ENCODE measurements around the gene MC1R. TPM values are rescaled to one million over a fixed set of nuclear protein-coding genes. Genes with fewer than 3 reads are reported as not detected.

The MC1R gene
- total RNA-seq, 1 experiment from 2014 or later = 3.8 TPM

GRCh38 chr16:89957216-89957785 is 38.6 kb downstream of the MC1R start:
- ChIA-PET POLR2A (no interaction called here), CTCF (interaction anchor here (1.0 to 1.1 kb wide), 2 partner anchors 39 to 251 kb away, joined by 3 to 5 read pairs; partner anchors contain the start of gene MC1R)
- H3K27ac Mint-ChIP-seq = no peak overlapping the region
- no peak overlapping the region for H3K4me3 Mint-ChIP-seq
- H3K27me3 Mint-ChIP-seq (ENCODE audit: low read depth) = no peaks in the 10 kb centered on the region; the same call in 1 of the 2 replicates
- no peak for DNase-seq (ENCODE audit: low spot score)
- peaks cover 3% of the 10 kb centered on the region; the same call in 1 of the 2 replicates for H3K9me3 Mint-ChIP-seq
- no peak for TF ChIP-seq NR1H2 (CRISPR knock-in tag; IDR thresholded peaks at IDR 0.05)
- H3K36me3 Mint-ChIP-seq = peaks cover 22% of the 10 kb centered on the region
- no peak for ATAC-seq
- peaks cover 2% of the 10 kb centered on the region for H3K4me1 Mint-ChIP-seq

- ChIA-PET POLR2A (no interaction called here), CTCF (interaction anchor here (1.0 to 1.1 kb wide), 2 partner anchors 40 to 252 kb away, joined by 3 to 5 read pairs; partner anchors contain the start of gene MC1R)
- peak; percentile 66 for DNase-seq (ENCODE audit: low spot score)
- ATAC-seq = peak; percentile 97
- Mint-ChIP-seq H3K4me3 (no peak overlapping the region), H3K9me3 (peaks cover 3% of the 10 kb centered on the region; the same call in 1 of the 2 replicates), H3K27ac (peak overlapping the region; percentile 64; the same call in 1 of the 2 replicates), H3K36me3 (peaks cover 22% of the 10 kb centered on the region), H3K4me1 (peaks cover 2% of the 10 kb centered on the region), H3K27me3 (ENCODE audit: low read depth) (no peaks in the 10 kb centered on the region; the same call in 1 of the 2 replicates)
- no peak for TF ChIP-seq ZNF317 (CRISPR knock-in tag; IDR thresholded peaks at IDR 0.05; ENCODE audit: borderline replicate concordance, low read depth)
- TF ChIP-seq ZNF219 (CRISPR knock-in tag; IDR thresholded peaks at IDR 0.05; ENCODE audit: borderline replicate concordance) = no peak
- TF ChIP-seq SP1 (CRISPR knock-in tag; conservative IDR thresholded peaks at IDR 0.05) = peak; percentile 55; the same call in 1 of the 2 replicates
- TF ChIP-seq, protein P1, sequence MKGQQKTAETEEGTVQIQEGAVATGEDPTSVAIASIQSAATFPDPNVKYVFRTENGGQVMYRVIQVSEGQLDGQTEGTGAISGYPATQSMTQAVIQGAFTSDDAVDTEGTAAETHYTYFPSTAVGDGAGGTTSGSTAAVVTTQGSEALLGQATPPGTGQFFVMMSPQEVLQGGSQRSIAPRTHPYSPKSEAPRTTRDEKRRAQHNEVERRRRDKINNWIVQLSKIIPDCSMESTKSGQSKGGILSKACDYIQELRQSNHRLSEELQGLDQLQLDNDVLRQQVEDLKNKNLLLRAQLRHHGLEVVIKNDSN (CRISPR knock-in tag; IDR thresholded peaks at IDR 0.05) = peak; percentile 94
- TF ChIP-seq, protein P2, sequence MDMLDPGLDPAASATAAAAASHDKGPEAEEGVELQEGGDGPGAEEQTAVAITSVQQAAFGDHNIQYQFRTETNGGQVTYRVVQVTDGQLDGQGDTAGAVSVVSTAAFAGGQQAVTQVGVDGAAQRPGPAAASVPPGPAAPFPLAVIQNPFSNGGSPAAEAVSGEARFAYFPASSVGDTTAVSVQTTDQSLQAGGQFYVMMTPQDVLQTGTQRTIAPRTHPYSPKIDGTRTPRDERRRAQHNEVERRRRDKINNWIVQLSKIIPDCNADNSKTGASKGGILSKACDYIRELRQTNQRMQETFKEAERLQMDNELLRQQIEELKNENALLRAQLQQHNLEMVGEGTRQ (CRISPR knock-in tag; IDR thresholded peaks at IDR 0.05) = peak; percentile 97
- TF ChIP-seq NFYB (CRISPR knock-in tag; conservative IDR thresholded peaks at IDR 0.05; ENCODE audit: low read depth) = peak; percentile 86
- TF ChIP-seq, protein P3, sequence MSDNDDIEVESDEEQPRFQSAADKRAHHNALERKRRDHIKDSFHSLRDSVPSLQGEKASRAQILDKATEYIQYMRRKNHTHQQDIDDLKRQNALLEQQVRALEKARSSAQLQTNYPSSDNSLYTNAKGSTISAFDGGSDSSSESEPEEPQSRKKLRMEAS (CRISPR knock-in tag; IDR thresholded peaks at IDR 0.05) = peak; percentile 59; the same call in 1 of the 2 replicates
- TF ChIP-seq ZMAT4 (CRISPR knock-in tag; IDR thresholded peaks at IDR 0.05) = no peak
- TF ChIP-seq, protein P4, sequence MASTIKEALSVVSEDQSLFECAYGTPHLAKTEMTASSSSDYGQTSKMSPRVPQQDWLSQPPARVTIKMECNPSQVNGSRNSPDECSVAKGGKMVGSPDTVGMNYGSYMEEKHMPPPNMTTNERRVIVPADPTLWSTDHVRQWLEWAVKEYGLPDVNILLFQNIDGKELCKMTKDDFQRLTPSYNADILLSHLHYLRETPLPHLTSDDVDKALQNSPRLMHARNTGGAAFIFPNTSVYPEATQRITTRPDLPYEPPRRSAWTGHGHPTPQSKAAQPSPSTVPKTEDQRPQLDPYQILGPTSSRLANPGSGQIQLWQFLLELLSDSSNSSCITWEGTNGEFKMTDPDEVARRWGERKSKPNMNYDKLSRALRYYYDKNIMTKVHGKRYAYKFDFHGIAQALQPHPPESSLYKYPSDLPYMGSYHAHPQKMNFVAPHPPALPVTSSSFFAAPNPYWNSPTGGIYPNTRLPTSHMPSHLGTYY (CRISPR knock-in tag; IDR thresholded peaks at IDR 0.05) = no peak
- no peak for TF ChIP-seq HMGA2 (CRISPR knock-in tag; IDR thresholded peaks at IDR 0.05)
Measured at GRCh38 chr16:89958068-89958467, 39.4 kb downstream of the MC1R start.

- CTCF ChIA-PET = interaction anchor here (1.0 kb wide), 1 partner anchor 11 kb away, joined by 3 read pairs; no protein-coding TSS in a partner anchor
- H3K9me3 Mint-ChIP-seq = peaks cover 3% of the 10 kb centered on the region; the same call in 1 of the 2 replicates
- peaks cover 22% of the 10 kb centered on the region for H3K36me3 Mint-ChIP-seq
- POLR2A ChIA-PET = no interaction called here
- TF ChIP-seq ZBTB43 (CRISPR knock-in tag; IDR thresholded peaks at IDR 0.05) = no peak
- TF ChIP-seq CTCF (IDR thresholded peaks at IDR 0.05) = no peak
- no peak for TF ChIP-seq NFE2L1 (CRISPR knock-in tag; IDR thresholded peaks at IDR 0.05)
- TF ChIP-seq, protein P2 (CRISPR knock-in tag; IDR thresholded peaks at IDR 0.05) = peak; percentile 54; the same call in 1 of the 2 replicates
- TF ChIP-seq FOXP4 (CRISPR knock-in tag; IDR thresholded peaks at IDR 0.05) = no peak
- no peak for DNase-seq (ENCODE audit: low spot score)
- H3K4me1 Mint-ChIP-seq = peaks cover 2% of the 10 kb centered on the region
- no peaks in the 10 kb centered on the region; the same call in 1 of the 2 replicates for H3K27me3 Mint-ChIP-seq (ENCODE audit: low read depth)
- H3K4me3 Mint-ChIP-seq = no peak overlapping the region
- no peak for ATAC-seq
- H3K27ac Mint-ChIP-seq = no peak overlapping the region; the same call in 1 of the 2 replicates
Measured at GRCh38 chr16:89958596-89958995, 39.9 kb downstream of the MC1R start.

Data from WTC11 (cell line).